NCI-H345 treated with DMSO at 0.1 percent for 48 hours (cell line): ENCODE data around the gene CASQ1.
A peak's percentile ranks its signal among the peaks of the same experiment; 100 is the strongest.

Experiments
- DNase-seq: peaks from one replicate; lab custom pipeline; 2025; ENCODE audit not compliant: unreplicated experiment; lab: John Stamatoyannopoulos, UW

Gene CASQ1

GRCh38 chr1:160168609-160169369, 21.6 kb upstream of the CASQ1 start:
- DNase-seq: no peak

GRCh38 chr1:160169553-160170399, 20.6 kb upstream of the CASQ1 start:
- DNase-seq: peak; percentile 77

- DNase-seq: no peak
Observed at GRCh38 chr1:160171354-160171753, 19.0 kb upstream of the CASQ1 start.

- DNase-seq: no peak
Observed at GRCh38 chr1:160171980-160172379, 18.4 kb upstream of the CASQ1 start.

GRCh38 chr1:160177231-160177630, 13.1 kb upstream of the CASQ1 start:
- no peak for DNase-seq

GRCh38 chr1:160177667-160178066, 12.7 kb upstream of the CASQ1 start:
- no peak for DNase-seq

- DNase-seq: no peak
Observed at GRCh38 chr1:160178731-160179130, 11.6 kb upstream of the CASQ1 start.

- DNase-seq: no peak
Observed at GRCh38 chr1:160179336-160179735, 11.0 kb upstream of the CASQ1 start.

- no peak for DNase-seq
Observed at GRCh38 chr1:160186246-160186645, 4.1 kb upstream of the CASQ1 start.

- DNase-seq: no peak
Observed at GRCh38 chr1:160186729-160187128, 3.6 kb upstream of the CASQ1 start.

GRCh38 chr1:160187407-160187806, 3.0 kb upstream of the CASQ1 start:
- no peak for DNase-seq

GRCh38 chr1:160188341-160188740, 2.0 kb upstream of the CASQ1 start:
- no peak for DNase-seq

GRCh38 chr1:160191756-160192155, 1.4 kb downstream of the CASQ1 start:
- no peak for DNase-seq

GRCh38 chr1:160192234-160192633, 1.9 kb downstream of the CASQ1 start:
- no peak for DNase-seq

- peak; percentile 47 for DNase-seq
Observed at GRCh38 chr1:160193091-160193819, 2.9 kb downstream of the CASQ1 start.

GRCh38 chr1:160193832-160194736, 3.7 kb downstream of the CASQ1 start:
- DNase-seq: no peak

- no peak for DNase-seq
Observed at GRCh38 chr1:160194737-160195059, 4.3 kb downstream of the CASQ1 start.

GRCh38 chr1:160196143-160196542, 5.8 kb downstream of the CASQ1 start:
- no peak for DNase-seq

GRCh38 chr1:160197231-160197630, 6.9 kb downstream of the CASQ1 start:
- no peak for DNase-seq

GRCh38 chr1:160200786-160201185, 10.4 kb downstream of the CASQ1 start:
- DNase-seq: no peak
